HT-29 (cell line): Measurements from ENCODE around the gene GUK1. TPM values are rescaled to one million over a fixed set of nuclear protein-coding genes. Genes with fewer than 3 reads are reported as not detected.
"Not testable (repeated sequence)": the region's sequence is repeated elsewhere in the genome, so short reads cannot be mapped to it uniquely, and the experiment has no call there.

Source experiments
- DNase-seq: peaks from one replicate; pipeline ENCODE4 v3.0.0-alpha.2; 2015; ENCODE audit warnings: low spot score
- total RNA-seq: library from RNA; depleted of rRNA; stranded (reverse); fragments of >200 nt; shearing (Covaris generic); gene quantifications from 2 replicates; pipeline ENCODE4 v1.2.3, GENCODE V29; 2014

GUK1 gene
- total RNA-seq, 1 experiment from 2014 or later, result 608 TPM

- DNase-seq, result no peak
These were observed 21.8 kb downstream of the GUK1 start for GRCh38 chr1:228161866-228162265.

GRCh38 chr1:228162286-228163006, 22.4 kb downstream of the GUK1 start:
- DNase-seq, result peak; percentile 7

GRCh38 chr1:228163007-228163753, 23.1 kb downstream of the GUK1 start:
- DNase-seq, result no peak

DNA sequence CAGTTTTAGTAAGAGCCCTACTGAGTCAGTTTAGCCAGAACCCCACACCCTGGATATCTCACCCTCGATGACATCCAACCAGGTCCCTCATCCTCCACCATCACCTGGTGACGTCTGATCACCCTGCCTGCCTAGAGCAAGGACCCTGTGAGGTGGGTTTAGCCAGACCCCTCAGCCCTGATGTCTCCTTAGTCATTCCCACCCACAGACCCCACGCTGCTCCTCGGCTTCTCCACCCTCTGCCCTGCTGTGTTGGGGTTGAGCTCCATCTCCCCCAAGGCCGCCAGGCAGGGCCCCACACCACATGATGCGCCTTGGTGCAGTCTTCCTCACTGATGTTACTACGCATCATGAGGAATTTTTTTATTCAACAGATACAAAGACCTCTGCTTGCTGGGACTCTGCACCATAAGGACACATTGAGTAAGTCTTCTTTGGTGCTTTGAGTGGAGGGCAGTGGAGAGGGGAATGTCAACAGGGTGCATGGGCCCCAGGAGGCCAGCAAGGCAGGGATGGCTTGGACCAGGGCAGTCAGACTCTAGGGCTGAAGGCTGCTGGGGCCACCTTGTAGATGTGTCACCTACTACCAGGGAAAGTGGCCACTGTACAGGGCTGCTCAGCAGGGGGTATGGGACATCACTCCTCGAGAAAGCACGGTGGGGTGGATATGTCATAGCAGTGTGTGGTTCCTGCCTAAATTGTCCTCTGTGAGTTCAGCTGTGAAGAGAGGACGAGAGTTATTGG, 23.9 kb downstream of the GUK1 start:
- DNase-seq, result no peak

GRCh38 chr1:228164561-228165371, 24.7 kb downstream of the GUK1 start:
- no peak for DNase-seq

GRCh38 chr1:228165372-228166169, 25.5 kb downstream of the GUK1 start, which contains the start of gene IBA57:
TSS of gene IBA57 (plus strand) at chr1:228165804. CDS start at chr1:228165817, 13 bp downstream.
- peak; percentile 96 for DNase-seq

- DNase-seq, result peak; percentile 88
These were observed 26.3 kb downstream of the GUK1 start for GRCh38 chr1:228166170-228166936.

- no peak for DNase-seq
These were observed 28.6 kb downstream of the GUK1 start for GRCh38 chr1:228168563-228169270.

DNA sequence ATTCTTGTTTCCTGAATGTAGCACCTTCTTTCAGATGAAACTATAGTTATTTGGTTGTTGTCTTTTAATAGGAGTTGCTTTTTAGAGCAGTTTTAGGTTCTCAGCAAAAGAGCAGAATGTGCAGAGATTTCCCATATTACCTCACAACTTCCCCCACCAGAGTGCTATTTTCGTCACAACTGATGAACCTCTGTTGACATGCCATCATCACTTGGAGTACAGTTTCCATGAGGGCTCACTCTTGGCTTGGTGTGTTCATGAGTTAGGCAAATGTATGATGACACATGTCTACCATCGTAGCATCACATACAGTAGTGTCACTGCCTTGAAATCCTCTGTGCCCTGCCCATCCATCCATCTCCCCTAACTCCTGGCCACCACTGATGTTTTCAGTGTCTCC, 29.3 kb downstream of the GUK1 start:
- DNase-seq, result no peak

DNA sequence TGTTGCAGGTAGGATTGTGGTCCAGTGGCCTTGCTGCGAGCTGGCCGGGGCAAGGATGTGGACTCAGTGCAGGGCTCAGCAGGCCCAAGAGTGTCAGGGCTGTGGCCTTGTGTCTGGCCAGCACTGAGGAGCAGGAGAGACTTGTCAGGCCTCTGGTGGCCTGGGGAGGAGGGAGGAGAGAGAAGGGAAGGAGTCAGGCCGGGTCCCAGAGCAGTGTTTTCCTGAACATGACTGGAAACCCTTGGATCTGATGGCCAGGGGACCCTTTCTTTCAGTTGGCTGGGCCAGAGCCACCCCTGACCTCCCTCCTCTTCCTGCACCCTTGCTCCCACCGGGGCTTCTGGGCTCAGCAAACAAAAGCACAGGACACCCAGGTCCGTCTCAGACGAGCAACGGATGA, 30.6 kb downstream of the GUK1 start:
- DNase-seq, result no peak

DNA sequence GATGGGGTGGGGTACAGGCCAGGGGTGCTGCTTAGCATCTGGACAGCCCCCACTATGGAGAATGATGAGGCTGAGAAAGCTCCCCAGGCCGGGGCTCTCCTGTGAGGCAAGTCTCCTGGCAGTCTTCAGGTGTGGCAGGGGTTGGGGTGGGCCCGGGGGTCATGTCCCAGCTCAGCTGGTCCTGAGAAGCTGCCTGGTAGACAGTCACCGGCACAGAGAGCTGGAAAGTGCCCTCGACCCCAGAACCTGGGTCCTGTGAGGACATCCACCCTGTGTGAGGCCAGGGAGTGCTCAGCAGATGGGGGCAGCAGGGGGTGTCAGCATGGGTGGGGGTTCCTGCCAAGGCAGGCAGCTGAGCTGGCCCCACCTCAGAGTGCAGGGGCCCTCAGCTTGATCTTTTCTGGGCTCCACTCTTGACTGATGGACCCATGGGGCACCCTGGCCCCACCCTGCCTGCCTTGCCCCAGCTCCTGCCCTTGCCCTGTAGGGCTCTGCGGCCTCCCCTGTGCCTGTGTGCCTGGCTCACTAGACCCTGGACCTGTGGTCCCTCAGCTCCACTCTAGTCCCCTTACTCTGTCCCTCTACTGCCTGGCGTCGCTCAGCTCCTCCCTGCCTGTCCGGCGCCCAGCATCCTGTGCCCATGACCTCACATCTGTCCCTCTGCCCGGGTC, 31.3 kb downstream of the GUK1 start:
- DNase-seq, result no peak

DNA sequence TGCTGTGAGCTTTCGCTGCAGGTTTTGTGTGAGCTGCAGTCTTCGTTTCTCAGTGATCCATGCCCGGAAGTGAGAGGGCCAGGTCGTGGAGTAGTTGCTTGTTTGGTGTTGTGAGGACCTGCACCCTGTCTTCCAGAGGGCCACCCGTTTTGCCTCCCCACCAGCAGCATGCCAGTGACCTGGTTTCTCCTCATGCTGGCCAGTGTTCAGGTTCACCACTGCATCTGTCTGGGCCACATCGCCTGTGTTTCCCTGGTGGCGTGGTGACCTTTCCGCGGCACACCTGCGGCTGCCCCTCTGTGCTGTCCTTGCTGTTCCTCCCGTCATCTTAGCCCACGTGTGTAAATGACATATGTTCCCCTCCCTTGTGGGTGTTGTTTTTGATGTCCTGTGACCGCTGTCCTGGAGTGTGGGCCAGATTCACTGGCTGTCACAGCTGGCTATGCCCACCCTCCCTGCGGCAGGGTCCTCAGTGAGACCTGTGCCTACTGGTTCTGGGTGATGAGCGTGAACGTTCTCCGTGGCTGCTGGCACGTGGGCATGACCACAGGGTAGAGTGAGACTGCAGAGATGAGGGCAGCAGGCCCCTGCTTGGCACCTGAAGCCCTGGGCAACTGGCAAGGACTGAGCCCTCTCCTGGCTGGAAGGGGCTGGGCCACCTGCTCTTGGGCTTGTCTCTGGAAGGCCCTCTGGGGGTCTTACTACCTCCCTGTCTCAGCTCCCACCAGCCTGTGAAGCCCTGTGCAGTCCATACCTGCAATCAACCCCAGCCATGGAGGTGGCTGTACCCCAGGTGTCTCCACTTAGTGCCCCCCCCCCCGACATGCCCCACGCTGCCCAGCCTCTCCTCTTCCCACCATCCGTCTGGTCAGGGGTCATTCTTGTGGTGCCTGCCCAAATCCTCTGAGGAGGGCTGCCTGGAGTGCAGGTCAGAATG, 32.8 kb downstream of the GUK1 start:
- DNase-seq, result no peak

DNA sequence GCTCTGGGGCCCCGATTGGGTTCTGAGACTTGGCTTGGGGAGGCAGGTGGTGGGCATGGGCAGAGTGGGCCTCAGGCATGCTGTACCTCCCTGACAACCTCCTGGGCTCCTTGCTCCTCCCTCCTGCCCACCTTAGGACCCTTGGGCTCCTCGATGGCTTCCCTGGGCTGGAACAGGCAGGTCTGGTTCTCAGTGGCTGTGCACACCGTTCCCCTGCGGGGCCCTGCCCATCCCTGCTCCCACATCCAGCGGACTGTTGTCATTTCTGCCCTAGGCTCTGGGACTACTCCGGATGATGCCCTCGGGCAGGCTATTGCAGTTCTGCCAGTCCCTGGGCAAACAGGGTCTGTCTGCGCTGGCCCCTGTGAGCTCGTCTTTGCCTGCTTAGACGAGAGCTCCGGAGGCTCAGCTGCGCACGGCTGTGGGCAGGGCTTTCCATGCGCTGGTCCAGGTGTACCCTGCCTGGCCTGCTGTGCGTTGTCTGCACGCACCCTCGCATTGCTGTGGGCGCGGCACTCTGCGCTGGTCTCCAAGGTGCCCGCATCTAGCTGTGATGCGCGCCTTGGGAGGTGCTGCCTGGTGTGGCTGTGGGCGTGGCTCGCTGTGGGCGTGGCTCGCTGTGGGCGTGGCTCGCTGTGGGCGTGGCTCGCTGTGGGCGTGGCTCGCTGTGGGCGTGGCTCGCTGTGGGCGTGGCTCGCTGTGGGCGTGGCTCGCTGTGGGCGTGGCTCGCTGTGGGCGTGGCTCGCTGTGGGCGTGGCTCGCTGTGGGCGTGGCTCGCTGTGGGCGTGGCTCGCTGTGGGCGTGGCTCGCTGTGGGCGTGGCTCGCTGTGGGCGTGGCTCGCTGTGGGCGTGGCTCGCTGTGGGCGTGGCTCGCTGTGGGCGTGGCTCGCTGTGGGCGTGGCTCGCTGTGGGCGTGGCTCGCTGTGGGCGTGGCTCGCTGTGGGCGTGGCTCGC, 33.7 kb downstream of the GUK1 start:
- DNase-seq, result not testable (repeated sequence)

- no peak for DNase-seq
These were observed 34.6 kb downstream of the GUK1 start for GRCh38 chr1:228174482-228175315.

GRCh38 chr1:228175316-228176023, 35.4 kb downstream of the GUK1 start:
- no peak for DNase-seq
